Activated CD4-positive, alpha-beta T cell treated with anti-CD3 and anti-CD28 coated beads, Interleukin-2, Interleukin-6, amounts not matched to agents 100 ng/mL and 50 ng/mL, durations not matched to agents 16 hours and 8 hours (primary cell): ENCODE data around the gene CSMD2.

Experiments used
- DNase-seq: peaks from one replicate; pipeline ENCODE4 v3.0.0-alpha.2; 2020

Gene CSMD2

DNA sequence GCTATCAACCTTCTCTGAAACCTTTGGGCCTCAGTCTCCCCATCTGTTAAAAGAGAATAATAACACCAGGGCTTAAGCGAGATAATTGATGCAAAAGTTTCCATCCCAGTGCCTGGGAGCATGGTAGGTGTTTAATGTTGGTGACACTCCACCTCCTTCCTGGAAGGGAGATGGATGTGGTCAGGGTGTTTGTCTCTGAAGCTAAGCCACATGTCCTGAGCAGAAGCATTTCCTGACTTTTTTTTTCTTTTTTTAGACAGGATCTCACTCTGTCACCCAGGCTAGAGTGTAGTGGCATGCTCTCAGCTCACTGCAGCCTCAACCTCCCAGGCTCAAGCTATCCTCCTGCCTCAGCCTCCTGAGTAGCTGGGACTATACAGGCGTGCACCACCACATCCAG lies 373.8 kb downstream of the CSMD2 start:
- DNase-seq: peak; percentile 5

DNA sequence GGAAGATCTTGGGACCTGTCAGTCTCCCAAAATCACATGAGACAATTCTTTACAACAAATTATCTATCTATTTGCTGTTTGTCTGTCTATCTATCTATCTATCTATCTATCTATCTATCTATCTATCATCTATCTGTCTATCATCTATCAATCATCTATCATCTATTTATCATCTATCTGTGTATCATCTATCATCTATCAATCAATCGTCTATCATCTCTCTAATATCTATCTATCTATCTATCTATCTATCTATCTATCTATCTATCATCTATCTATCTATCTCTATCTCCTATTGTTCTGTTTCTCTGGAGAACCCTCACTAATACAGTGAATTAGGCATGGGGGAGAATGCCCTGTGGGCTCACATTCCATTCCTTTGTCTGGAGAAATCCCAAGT lies 374.5 kb downstream of the CSMD2 start:
- DNase-seq: no peak

DNA sequence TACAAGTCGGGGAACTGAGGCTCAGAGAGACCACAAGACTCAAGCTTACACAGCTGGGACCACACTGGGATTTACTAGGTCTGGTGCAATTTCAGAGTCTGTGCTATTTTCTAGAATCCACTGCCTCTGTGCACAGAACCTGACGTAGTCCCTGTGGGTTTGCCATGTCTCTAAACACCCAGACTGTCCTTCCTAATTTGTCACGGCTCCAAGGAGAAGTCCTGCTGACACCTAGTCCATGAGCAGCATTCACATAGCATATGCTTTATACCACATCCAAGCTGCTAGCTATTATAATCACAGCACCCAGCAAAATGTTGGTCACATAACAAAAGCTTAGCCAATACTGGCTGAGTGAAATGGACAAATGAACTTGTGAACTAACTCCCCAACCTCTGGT lies 380.2 kb downstream of the CSMD2 start:
- no peak for DNase-seq

DNA sequence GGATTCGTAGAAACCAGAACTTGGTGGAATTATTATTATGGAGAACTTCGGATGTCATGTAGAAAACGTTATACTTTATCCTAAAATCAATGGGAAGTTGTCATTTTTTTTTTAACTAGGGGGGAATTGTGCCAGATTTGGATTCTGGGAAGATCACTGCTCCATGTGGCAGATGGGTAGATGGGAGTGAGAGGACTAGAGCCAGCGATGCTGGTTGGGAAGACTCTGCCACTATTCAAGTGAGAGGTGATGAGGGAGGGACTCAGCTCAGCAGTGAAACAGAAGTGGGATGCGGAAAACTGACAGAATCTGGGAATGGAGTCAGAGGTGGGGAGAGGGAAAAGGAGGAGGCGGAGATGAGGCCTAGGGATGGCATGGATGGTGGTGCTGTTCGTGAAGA lies 382.3 kb downstream of the CSMD2 start:
- no peak for DNase-seq

DNA sequence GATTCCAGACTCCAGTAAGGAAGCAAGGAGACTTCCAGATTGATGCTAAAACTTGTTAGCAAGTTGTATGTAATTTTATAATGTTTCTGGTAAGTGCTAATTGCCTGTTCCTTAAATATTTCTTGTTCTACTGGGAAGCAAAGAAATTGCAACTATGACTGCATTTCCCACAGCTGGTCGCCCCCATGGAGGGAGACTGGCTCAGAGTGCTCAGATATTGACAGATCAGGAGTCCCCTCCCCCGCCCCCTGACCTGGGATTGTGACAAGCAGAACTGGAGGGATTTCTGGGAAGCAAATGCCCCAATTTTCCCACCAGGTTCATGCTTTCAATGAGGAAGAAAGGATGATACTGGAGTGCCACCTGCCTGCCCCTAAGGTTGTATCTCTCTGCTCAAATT lies 383.4 kb downstream of the CSMD2 start:
- no peak for DNase-seq

DNA sequence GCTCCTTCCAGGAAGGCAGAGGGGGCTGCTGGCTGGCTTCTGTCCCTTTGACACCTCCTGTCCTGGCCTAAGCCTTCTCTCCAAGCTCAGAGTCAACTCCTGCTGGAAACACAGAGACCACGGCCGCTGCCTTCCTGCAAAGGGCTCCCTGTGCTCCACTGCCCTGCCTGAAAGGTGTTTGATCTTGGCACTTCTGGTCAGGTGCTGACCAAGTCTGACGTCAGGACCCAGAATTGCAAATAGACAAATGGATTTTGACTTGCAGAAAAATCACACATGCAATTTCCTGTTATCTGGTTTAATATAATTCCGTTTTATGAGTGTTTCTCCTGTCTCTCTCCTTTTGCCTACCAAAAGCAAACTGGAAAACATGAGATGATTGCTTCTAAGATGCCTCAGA lies 387.7 kb downstream of the CSMD2 start:
- no peak for DNase-seq

DNA sequence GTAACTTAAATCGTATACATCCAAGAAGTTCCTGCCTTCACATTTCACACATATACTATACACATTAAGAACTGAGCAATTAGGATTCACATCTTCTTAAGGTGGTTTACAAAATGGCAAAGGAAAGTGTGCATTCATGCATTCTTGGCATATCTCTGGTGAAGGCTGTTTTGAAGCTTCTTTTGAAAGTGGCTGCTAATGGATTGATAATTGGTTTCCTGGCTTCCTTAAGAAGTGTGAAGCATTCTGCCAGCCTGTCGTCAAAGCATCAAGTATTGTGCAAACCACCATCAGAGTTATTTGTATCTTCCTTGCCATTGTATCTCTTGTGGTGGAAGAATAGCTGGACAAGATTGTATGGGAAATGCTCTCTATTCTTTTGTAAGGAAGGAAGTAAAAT lies 396.2 kb downstream of the CSMD2 start:
- DNase-seq: no peak

DNA sequence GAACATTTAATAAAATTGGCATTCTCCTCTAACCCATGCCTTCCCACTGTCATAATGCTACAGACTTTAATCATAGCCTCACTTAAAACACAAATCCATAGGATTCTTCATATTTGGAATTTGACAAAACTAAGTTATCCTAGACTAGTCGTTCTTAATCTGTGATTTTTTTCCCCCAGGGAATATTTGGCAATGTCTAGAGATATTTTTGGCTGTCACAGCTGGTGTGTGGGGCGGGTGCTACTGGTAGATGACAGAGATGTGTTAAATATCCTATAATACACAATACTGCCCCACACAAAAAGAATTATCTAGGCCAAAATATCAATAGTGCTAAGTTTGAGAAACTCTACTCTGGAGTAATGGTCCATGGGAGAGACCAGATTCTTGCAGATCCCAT lies 396.9 kb downstream of the CSMD2 start:
- no peak for DNase-seq

DNA sequence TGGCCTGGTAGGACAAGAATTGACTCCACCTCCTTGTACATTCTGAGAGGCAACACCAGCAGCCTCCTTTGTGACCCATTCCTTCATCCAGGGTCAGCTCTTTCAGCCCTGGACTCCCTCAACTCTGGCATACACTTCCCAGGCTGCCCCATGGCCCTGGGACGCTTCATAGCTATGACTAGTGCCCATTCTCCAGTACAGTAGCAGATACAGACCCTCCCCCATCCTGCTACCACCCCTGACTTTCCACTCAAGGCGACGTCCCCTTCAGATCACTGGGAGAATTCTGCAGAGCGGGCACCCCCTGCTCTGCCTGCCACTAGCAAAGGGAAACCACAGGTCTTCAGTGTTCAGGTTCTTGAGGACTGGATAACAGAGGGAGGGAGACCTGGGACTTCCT lies 400.9 kb downstream of the CSMD2 start:
- DNase-seq: no peak

DNA sequence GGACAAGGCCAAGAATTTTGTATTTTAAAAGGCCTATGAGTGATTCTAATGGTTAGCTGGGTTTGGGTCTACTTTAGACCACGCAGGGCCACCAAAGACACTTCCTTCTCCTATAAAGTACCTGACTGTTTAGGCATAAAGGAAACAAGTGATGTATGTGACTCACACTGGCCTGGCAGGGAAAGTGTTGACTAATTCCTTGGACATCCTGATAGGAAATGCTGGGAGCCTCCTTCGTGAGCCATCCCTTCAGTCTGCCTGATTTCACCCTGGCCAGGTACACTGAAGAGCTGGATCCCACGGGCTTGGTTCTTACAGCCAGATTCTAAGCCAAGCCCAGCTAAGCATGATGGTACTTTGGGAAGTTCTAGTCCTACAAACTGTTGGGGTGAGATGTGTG lies 401.6 kb downstream of the CSMD2 start:
- DNase-seq: no peak

DNA sequence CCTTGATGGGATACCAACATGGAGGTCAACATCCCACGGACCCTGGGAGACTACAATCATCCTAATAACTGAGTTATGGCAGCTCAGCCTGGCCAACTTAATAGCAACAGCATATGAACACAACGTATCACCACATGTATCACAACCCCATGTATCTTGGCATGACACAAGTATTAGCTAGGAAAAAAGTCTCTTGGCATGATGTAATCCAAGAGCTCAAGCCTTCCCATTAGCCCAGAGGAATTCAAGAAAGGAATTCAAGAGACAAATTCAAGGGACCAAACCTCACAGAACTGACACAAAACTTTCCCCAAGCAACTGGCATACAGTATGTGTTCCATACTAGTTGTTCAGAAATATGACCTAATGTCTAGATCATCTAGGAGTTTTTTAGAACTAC lies 402.1 kb downstream of the CSMD2 start:
- DNase-seq: no peak

DNA sequence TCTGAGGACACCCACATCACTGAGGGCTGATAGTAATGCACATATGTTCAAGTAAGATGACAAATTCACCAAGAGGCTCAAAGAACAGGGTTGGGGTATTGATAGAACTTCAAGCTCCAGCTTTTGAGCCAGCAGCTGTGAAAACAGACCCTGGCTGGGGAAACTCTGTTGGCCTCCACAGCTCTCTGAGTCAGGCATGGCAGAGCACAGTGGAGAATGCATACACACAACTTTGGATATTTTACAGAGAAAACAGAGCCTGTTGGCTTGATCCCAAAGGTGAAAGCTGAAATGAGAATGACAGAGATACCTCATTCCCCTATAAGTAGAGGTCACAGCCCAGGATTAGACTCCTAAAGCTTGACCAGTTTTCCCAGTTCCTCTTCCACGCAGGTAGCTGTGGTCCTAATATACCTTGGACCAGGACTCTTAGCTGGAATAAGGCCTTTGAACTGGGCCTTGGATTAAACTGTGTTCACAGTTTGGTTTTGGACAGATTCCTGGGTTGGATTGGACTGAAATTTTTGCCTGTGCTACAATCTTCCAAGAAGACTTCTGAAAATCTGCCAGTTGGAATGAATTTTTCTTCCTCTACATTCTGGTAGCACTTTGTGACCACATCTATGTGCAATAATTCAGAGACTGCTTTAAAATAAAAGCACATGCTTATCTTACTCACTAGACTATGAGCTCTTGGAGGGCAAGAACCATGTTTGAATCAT lies 402.8 kb downstream of the CSMD2 start:
- DNase-seq: no peak

DNA sequence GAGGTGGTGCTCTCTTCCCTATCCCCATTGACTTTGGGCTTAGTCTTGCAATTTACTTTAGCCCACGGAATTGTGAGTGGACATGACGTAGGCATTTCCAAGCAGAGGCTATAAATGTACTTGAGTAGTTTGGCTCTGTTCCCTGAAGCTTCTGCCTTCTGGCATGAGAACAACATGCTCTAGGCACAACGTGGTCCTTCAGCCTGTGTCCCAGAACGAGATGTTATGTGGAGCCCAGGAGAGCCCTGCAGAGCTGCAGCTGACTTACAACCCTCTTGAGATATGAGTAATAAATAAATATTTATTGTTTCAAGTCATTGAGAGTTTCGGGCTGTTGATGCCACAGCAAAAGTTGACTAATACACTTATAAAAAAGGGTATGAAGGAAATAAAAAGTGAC lies 406.3 kb downstream of the CSMD2 start:
- no peak for DNase-seq

DNA sequence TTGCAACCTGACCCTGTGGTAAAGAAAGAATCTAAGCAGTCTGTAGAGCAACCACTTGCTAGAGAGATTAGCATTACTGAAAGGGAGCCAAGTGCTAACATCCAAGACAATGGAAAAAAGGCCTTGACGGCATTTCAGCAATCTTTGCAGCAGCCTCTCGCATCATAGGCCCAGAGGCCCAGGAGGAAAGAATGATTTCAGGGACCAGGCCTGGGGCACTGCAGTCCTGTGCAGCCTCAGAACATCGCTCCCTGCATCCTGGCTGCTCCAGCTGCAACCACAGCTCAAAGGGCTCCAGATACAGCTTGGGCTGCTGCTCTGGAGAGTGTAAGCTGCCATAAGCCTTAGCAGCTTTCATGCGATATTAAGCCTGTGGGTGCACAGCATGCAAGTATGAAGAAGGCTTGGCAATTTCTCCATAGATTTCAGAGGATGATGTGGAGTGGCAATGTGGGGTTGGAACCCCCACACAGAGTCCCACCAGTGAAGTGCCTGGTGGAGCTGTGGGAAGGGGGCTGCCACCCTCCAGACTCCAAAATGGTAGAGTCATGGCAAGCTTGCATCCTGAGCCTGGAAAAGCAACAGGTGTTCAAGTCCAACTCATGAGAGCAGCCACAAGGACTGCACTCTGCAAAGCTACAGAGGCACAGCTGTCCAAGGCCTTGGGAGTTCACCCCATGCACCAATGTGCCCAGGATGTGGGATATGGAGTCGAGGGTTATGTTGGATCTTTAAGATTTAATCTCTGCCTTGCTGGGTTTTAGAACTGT lies 411.8 kb downstream of the CSMD2 start:
- no peak for DNase-seq

DNA sequence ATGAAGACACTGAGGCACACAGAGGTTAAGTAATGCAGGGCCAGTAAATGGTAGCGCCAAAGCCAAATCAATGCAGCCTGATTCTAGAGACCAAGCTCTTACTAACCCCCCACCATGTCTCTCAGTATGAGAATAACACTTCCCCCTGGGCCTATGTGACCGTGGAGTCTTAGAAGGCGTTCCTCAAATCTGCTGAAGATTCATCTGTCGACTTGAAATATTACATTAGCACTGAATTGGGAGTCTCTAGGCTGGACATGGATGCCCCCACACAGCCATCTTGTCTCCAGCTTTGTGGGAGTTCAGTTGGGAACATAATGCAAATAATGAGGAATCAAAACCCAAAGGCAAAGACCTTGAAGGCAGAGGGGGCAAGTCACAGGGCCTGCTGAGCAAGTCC lies 419.1 kb downstream of the CSMD2 start:
- DNase-seq: no peak

DNA sequence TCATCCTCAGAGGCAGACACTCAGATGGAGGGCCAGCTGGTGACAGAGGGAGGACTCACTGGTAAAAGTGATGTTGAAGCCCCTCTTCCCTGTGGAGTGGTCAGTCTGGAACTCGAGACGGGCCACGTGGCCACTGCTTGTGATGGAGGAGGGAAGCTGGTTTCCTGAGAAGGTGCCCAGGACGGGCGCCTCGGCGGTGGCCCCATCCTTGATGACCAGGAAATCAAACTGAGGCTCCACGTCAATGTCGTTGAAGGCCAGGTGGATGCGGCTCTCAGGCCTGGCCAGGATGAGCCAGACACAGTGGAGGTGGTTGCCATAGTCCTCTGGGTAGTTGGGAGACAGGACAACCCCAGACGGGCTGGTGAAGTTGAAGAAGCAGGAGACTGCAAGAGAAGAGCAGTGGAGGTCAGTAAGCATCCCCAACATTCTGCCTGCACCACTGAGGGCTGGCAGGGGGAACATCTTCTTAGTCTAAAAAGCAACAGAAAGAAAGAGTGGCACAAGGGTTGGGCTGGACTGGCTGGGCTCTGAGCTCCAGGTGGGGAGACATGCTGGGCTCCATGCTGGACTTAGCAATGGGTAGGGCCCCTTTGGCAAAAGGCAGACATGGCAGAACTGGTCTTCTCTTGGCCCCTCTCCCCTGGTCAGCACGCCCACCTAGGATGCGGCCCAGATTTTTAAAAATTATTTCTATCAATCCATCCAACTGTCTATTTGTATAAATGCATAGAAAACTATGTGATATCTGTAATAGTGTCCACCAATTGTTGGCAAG lies 421.6 kb downstream of the CSMD2 start:
- DNase-seq: no peak

DNA sequence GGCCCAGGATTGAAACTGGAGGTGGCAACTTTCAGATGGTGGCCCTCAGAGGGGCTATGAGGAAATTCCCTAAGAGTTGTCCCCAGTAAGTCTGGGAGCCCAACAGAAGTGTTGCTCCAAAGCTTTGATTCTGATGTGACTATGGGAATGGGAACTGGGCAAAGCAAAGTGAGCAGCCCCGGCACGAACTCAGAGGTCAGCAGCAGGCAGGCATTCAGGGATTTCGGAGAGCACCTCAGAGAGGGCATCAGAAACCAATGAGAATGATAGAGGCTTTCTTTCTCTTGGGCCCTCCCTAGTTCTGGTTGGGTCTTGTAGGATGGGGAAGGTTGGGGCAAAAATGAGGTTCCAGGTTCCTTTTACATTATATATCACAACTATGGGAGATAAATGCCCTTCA lies 422.4 kb downstream of the CSMD2 start:
- no peak for DNase-seq

DNA sequence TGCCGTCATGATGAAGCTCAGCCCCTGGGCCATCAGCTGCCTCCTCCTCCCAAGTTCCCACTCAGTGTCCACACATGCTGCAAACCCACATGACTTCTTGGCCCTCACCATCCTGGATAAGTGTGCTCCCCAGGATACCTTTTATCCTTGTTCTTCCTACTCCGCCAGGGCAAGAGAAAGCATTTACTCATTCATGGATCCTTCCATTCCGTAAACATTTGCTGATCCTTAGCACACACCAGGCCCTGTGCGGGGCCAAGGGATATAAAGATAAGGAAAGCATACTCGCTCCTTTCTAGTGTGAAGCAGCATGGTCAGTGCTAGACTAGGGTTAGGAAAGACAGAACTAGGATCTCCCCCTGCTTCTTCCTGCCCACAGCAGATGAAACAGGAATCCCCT lies 423.3 kb downstream of the CSMD2 start:
- DNase-seq: no peak

DNA sequence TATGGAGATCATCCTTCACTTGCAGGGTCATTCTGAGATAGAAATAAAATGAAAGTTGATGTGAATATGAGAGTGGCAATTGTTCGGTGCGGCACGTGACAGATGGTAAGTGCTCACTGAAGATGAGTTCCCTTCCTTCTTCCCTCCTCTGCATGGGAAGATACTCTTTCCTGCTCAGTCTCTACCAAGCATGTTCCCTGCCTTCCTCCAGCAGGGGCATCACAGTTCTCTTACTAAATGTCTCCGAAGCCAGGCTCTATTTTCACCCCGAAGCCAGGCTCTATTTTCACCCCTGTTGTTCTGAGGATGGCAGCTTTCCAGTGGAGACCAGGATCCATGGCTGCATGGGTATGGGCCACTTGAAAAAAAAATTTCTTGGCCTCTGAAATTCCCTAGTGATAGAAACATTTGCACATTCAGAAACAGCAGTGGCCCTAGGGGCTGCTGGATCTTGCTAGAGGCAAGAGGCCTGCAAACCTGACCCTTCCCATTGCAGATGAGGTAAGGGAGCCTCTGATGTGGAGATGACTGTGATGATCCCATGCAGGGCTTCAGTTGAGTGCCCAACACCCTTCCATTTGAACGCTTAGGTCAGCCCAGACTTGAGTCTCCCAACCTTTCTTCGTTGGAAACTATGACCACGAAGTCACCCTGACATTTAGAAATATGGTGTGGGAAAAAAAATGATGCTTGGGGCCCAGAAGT lies 424.8 kb downstream of the CSMD2 start:
- no peak for DNase-seq

DNA sequence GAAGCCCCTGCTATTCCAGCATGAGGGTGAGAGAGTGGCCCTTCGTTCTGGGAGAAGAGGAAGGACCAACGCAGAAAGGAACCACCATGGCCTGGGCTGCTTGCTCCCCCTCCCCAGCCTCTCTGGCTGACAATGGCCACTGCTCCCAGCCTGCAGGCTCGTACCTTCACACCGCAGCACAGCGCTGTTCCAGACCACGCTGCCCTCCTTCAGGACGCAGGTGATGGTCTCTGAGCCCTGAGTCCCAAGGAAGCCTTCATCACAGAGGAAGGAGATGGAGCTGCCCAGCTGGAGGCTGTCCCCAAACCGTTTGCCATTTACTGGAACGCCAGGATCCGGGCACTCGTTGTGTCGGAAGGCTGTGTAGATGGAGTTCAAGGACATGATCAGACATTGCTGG lies 426.1 kb downstream of the CSMD2 start:
- DNase-seq: no peak

DNA sequence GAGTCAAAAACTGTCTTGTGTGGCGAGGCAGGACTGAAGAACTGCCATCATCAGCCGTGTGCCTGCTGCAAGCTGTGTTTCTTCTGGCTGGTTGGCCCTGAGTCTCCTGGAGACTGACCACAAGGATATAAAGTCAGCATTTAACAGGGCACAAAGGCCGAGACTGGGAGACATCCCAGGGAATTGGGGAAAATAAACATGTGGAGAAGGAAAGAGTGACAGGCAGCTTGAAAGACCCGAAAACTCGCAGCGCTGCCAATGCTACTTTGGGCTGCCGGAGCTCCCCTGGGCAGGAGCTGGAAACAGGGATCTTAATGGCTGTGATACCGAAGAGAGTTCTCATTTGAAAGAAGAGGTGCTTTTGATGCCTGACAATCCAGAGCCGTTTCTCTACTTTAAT lies 426.5 kb downstream of the CSMD2 start:
- DNase-seq: no peak

DNA sequence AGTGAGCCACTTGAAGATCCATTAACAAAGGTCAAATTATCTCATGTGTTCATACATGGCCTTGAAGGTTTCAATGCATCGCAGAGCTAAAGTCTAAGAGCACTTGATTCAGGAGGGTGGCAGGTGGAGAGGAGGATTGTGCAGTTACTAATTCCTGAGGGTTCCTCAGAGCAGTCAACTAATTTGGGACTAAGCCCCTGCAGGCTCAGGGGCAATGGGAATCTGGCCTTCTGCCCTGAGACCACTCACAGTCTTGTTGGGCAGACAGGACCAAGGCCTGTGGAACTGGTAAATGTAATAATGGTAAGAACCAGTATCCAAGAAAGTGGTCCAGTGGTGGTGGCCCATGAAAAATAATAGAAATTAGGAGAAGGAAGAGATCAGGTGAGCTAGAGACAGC lies 428.5 kb downstream of the CSMD2 start:
- no peak for DNase-seq

DNA sequence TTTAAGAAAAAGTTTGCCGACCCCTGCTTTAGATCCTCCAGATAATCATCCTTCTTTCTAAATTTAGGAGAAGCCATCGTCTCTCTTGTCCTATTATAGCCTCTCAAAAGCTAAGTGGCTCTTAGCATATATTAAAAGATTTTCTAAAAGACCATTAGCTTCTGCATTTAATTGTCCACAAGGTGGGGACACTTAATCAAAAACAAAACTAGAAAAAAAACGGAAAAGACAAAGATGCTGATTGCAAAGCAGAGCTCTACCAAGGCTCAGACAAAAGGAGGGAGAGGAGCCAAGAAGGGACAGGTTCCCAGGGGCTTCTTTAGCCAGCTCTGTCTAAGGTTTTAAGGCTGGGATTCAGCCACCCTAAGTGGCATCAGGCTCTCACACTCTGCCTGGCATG lies 429.4 kb downstream of the CSMD2 start:
- DNase-seq: no peak
